ENCODE results near the gene TCEAL3. TPM values are rescaled to one million over a fixed set of nuclear protein-coding genes. Genes with fewer than 3 reads are reported as not detected.

TCEAL3 gene
- total and polyA plus RNA-seq, 9 of the 15 experiments (the other 6 are each of a cell fraction or from before 2014, with no cell fraction given): not detected

DNA sequence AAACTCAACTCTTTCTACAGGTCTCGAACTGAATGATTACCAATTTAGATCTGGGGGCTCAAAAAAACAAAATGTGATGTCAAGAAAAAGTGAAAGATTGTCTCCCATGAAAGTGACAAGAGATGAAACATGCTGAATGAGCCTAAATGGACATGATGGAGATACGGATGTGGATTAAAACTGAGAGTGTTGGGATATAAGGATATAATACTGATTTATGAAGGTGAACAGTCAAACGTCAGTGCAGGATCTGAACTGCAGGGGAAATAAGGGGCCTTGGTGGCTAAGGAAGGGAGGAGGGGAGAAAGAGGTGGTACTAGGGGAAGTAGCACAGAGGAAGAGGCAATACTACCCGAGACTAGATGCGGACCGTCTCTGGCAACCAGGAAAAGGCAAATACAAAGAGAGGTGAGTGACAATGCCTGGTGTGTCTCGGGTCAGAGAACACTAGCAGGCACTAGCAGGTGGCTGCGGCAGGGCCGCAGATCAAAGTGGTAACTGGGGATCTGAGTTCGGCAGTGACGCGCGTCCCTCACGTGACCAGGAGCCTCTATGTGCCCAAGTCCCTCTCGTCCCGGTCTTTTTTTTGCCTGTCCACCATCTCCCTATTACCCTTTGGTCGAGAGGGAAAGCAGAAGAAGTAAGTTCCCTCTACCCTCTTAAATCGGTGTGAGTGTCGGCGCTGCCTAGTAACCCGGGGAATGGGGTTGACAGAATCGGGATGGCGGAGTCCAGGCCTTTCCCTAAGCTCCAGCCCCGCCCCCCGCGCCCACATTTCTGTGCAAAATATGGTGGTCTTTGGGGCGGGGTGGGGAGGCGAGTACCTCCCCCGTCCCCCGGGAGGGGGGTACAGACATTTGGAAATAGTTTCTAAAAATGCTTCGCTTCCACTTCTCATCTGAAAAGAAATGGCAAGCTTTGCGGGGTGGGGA, 20.9 kb downstream of the TCEAL3 start, which contains the start of gene TCEAL1 (continued):
- no peak for TF ChIP-seq KHSRP (IDR thresholded peaks at IDR 0.05)
- TF ChIP-seq POLR2H (tag; IDR thresholded peaks at IDR 0.05; ENCODE audit: low read depth): no peak
- TF ChIP-seq, protein P1, sequence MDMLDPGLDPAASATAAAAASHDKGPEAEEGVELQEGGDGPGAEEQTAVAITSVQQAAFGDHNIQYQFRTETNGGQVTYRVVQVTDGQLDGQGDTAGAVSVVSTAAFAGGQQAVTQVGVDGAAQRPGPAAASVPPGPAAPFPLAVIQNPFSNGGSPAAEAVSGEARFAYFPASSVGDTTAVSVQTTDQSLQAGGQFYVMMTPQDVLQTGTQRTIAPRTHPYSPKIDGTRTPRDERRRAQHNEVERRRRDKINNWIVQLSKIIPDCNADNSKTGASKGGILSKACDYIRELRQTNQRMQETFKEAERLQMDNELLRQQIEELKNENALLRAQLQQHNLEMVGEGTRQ (CRISPR knock-in tag; IDR thresholded peaks at IDR 0.05): peak; percentile 89
- TF ChIP-seq TCF7 (IDR thresholded peaks at IDR 0.05; ENCODE audit: borderline replicate concordance): no peak
- TF ChIP-seq ZBTB7A (IDR thresholded peaks at IDR 0.05; ENCODE audit: borderline replicate concordance, control insufficient read depth, low read depth, low read length): no peak
- peak; percentile 50; the same call in 1 of the 2 replicates for TF ChIP-seq TOE1 (IDR thresholded peaks at IDR 0.05; ENCODE audit: borderline replicate concordance)
- no peak for TF ChIP-seq TOE1 (CRISPR knock-in tag; IDR thresholded peaks at IDR 0.05; ENCODE audit: borderline replicate concordance, low read depth)
- TF ChIP-seq JUND (IDR thresholded peaks at IDR 0.05; ENCODE audit: borderline replicate concordance, low read depth, low read length): no peak
- no peak for TF ChIP-seq JUND (tag; IDR thresholded peaks at IDR 0.05; ENCODE audit: borderline replicate concordance, low read depth, low read length)
- no peak for TF ChIP-seq KDM1A (IDR thresholded peaks at IDR 0.05)
- no peak for TF ChIP-seq MEIS2 (IDR thresholded peaks at IDR 0.05; ENCODE audit: partially characterized antibody)
- TF ChIP-seq ASH1L (IDR thresholded peaks at IDR 0.05; ENCODE audit: borderline replicate concordance, low read depth, partially characterized antibody): no peak
- peak; percentile 13 for TF ChIP-seq KDM5B (IDR thresholded peaks at IDR 0.05; ENCODE audit: insufficient replicate concordance, low read depth, low read length)
- peak; percentile 55 for TF ChIP-seq TFE3 (CRISPR knock-in tag; IDR thresholded peaks at IDR 0.05)
- TF ChIP-seq, protein P2, sequence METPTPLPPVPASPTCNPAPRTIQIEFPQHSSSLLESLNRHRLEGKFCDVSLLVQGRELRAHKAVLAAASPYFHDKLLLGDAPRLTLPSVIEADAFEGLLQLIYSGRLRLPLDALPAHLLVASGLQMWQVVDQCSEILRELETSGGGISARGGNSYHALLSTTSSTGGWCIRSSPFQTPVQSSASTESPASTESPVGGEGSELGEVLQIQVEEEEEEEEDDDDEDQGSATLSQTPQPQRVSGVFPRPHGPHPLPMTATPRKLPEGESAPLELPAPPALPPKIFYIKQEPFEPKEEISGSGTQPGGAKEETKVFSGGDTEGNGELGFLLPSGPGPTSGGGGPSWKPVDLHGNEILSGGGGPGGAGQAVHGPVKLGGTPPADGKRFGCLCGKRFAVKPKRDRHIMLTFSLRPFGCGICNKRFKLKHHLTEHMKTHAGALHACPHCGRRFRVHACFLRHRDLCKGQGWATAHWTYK (CRISPR knock-in tag; IDR thresholded peaks at IDR 0.05): no peak
- TF ChIP-seq ZNF75A (CRISPR knock-in tag; IDR thresholded peaks at IDR 0.05): no peak
- no peak for TF ChIP-seq SREBF2 (CRISPR knock-in tag; IDR thresholded peaks at IDR 0.05)
- no peak for TF ChIP-seq POLR2G (IDR thresholded peaks at IDR 0.05; ENCODE audit: low read depth, low read length)
- no peak for TF ChIP-seq DEAF1 (CRISPR knock-in tag; IDR thresholded peaks at IDR 0.05)
- TF ChIP-seq ZFX (CRISPR knock-in tag; IDR thresholded peaks at IDR 0.05): 0 out of 2 replicates have a peak, but pooled peaks have one; percentile 1
- no peak for TF ChIP-seq ELF2 (CRISPR knock-in tag; IDR thresholded peaks at IDR 0.05)
- TF ChIP-seq ZNF232 (CRISPR knock-in tag; IDR thresholded peaks at IDR 0.05): no peak
